ENCODE results near the gene TP63.
"Not testable (repeated sequence)": the region's sequence is repeated elsewhere in the genome, so short reads cannot be mapped to it uniquely, and the experiment has no call there.

The TP63 gene

GRCh38 chr3:189750972-189751371 lies 119.8 kb downstream of the TP63 start:
- not testable (repeated sequence) for H3K9ac ChIP-seq (ENCODE audit: low read depth, low read length); H3K36me3 ChIP-seq (ENCODE audit: control insufficient read depth, insufficient read depth, low read length); H3K27me3 ChIP-seq (ENCODE audit: control insufficient read depth, insufficient read depth, low read length); H3K9me3 ChIP-seq (ENCODE audit: control insufficient read depth, insufficient read depth, low read length); H3K4me1 ChIP-seq (ENCODE audit: control insufficient read depth, insufficient read depth, low read length); H3K27ac ChIP-seq (ENCODE audit: low read depth, low read length); H3K4me3 ChIP-seq (ENCODE audit: low read depth, low read length)

DNA sequence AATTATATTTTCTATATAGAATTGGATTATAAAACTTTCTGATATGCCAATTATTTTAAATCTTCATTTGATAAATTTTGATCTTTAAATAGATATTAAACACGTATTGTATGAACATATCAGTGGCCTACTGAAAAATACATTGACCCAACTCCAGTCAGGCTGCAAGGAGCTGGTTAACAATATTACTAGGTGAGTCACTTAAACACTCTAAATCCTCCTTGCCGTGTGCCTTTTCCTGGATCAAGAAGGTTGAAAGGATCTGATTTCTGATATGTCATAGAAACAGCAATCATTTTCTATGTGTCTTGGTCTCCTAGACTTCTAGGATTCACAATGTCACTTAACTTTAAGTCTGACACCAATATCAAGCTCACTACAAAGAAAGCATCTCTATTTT lies 123.2 kb downstream of the TP63 start:
- Histone ChIP-seq H3K27me3 (ENCODE audit: control insufficient read depth, insufficient read depth, low read length) (no peaks in the 10 kb centered on the region), H3K27ac (ENCODE audit: low read depth, low read length) (no peak overlapping the region), H3K9me3 (ENCODE audit: control insufficient read depth, insufficient read depth, low read length) (no peaks in the 10 kb centered on the region), H3K4me1 (ENCODE audit: control insufficient read depth, insufficient read depth, low read length) (no peaks in the 10 kb centered on the region), H3K9ac (ENCODE audit: low read depth, low read length) (no peak overlapping the region), H3K4me3 (ENCODE audit: low read depth, low read length) (no peak overlapping the region), H3K36me3 (ENCODE audit: control insufficient read depth, insufficient read depth, low read length) (no peaks in the 10 kb centered on the region)

- H3K9me3 ChIP-seq (ENCODE audit: control insufficient read depth, insufficient read depth, low read length): peaks cover 5% of the 10 kb centered on the region; the same call in 1 of the 2 replicates
- H3K36me3 ChIP-seq (ENCODE audit: control insufficient read depth, insufficient read depth, low read length): no peaks in the 10 kb centered on the region
- no peaks in the 10 kb centered on the region for H3K4me1 ChIP-seq (ENCODE audit: control insufficient read depth, insufficient read depth, low read length)
- no peak overlapping the region for H3K27ac ChIP-seq (ENCODE audit: low read depth, low read length)
- H3K4me3 ChIP-seq (ENCODE audit: low read depth, low read length): no peak overlapping the region
- H3K27me3 ChIP-seq (ENCODE audit: control insufficient read depth, insufficient read depth, low read length): no peaks in the 10 kb centered on the region
- no peak overlapping the region for H3K9ac ChIP-seq (ENCODE audit: low read depth, low read length)
Observed at GRCh38 chr3:189756582-189757078, 125.4 kb downstream of the TP63 start.

DNA sequence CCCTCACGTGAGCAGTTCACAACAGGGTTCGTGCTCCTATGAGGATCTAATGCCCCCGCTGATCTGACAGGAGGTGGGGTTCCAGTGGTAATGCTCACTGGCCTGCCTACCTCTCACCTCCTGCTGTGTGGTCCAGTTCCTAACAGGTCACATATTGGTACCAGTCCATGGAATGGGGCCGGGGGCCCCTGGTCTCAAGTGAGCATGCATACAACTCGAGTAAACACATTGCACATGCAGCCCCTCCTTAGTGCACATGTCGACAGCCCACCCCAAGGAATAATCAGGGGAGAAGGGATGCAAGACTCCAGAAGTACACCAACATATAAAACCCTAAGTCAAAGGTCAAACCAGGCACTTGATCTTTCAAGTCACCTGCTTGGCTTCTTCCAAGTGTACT lies 127.0 kb downstream of the TP63 start:
- Histone ChIP-seq H3K9ac (ENCODE audit: low read depth, low read length) (no peak overlapping the region), H3K27me3 (ENCODE audit: control insufficient read depth, insufficient read depth, low read length) (no peaks in the 10 kb centered on the region), H3K27ac (ENCODE audit: low read depth, low read length) (no peak overlapping the region), H3K9me3 (ENCODE audit: control insufficient read depth, insufficient read depth, low read length) (peaks cover 5% of the 10 kb centered on the region; the same call in 1 of the 2 replicates), H3K4me1 (ENCODE audit: control insufficient read depth, insufficient read depth, low read length) (no peaks in the 10 kb centered on the region), H3K36me3 (ENCODE audit: control insufficient read depth, insufficient read depth, low read length) (no peaks in the 10 kb centered on the region), H3K4me3 (ENCODE audit: low read depth, low read length) (no peak overlapping the region)

GRCh38 chr3:189766416-189766815 lies 135.2 kb downstream of the TP63 start:
- Histone ChIP-seq H3K27me3 (ENCODE audit: control insufficient read depth, insufficient read depth, low read length) (peaks cover 1% of the 10 kb centered on the region), H3K36me3 (ENCODE audit: control insufficient read depth, insufficient read depth, low read length) (no peaks in the 10 kb centered on the region), H3K27ac (ENCODE audit: low read depth, low read length) (no peak overlapping the region), H3K4me3 (ENCODE audit: low read depth, low read length) (no peak overlapping the region), H3K9ac (ENCODE audit: low read depth, low read length) (no peak overlapping the region), H3K4me1 (ENCODE audit: control insufficient read depth, insufficient read depth, low read length) (peaks cover 10% of the 10 kb centered on the region; the same call in 1 of the 2 replicates), H3K9me3 (ENCODE audit: control insufficient read depth, insufficient read depth, low read length) (no peaks in the 10 kb centered on the region; the same call in 1 of the 2 replicates)

DNA sequence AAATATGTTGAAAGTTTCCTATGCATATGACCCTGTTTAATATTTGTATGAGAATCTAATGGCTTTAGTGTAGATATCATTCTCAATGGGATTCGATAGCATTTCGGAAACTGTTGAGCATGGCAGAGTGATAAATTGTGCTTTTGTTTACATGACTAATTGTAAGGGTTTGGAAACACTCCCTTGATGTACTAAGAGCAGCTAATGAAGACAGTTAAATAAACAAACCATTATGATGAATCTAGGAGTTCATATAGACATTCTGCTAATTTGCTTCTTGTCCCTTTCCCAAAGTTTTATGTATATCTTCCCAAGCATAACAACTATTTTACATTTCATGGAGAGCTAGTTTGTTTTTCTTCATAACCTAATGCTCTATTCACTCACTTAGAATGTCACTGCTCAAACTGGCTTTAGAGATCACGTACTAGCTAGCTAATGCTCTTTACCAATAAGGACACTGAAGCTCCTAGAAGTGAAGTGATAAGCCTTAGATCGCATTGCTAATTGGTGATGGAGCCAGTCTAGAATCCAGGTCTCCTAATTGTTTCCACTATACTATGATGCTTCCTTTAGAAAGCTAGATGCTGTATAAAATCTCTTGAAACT lies 140.8 kb downstream of the TP63 start:
- Histone ChIP-seq H3K27ac (ENCODE audit: low read depth, low read length) (no peak overlapping the region), H3K4me3 (ENCODE audit: low read depth, low read length) (no peak overlapping the region), H3K36me3 (ENCODE audit: control insufficient read depth, insufficient read depth, low read length) (no peaks in the 10 kb centered on the region), H3K9ac (ENCODE audit: low read depth, low read length) (no peak overlapping the region), H3K4me1 (ENCODE audit: control insufficient read depth, insufficient read depth, low read length) (0 out of 2 replicates have a peak, but pooled peaks cover 2% of the 10 kb centered on the region), H3K9me3 (ENCODE audit: control insufficient read depth, insufficient read depth, low read length) (no peaks in the 10 kb centered on the region), H3K27me3 (ENCODE audit: control insufficient read depth, insufficient read depth, low read length) (peaks cover 55% of the 10 kb centered on the region)

DNA sequence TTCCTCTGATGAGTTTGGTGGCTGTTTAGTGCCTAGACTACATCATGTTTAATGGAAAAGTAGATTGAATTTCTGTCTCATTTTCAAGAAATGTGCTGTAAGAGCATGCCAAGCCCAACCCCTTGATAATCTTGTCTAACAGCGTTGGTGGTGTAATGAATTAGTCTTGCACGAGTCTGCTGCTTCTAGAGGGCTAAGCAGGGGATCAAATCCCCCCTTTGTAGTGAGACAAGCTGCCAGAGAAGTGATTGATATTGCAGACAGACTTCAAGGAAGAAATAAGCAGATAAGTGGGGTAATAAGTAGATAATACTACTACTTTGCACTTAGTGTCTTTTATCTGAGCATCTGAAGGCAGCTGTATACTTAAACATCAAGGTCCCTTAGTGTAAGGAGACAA lies 141.4 kb downstream of the TP63 start:
- no peak overlapping the region for H3K4me3 ChIP-seq (ENCODE audit: low read depth, low read length)

DNA sequence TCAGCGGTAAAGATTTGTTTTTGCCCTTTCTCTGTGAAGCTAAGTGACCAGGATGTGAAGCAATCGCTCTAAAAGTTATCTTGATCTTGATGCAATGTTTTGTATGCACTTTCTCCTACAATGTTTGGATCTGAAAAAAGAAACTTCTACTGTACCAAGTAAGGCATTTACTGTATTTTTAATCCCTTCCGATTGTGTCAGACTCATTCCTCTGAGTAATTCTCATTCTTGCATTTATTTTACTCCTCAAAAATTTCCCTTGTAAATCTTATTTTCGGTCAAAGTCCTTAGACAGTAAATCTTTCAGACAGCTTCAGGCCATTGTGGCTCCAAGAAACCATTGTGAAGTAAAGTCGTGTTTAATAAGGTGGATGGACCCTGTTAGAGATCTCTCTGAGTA lies 141.9 kb downstream of the TP63 start:
- H3K27ac ChIP-seq (ENCODE audit: low read depth, low read length): no peak overlapping the region
- no peak overlapping the region for H3K9ac ChIP-seq (ENCODE audit: low read depth, low read length)
- H3K4me3 ChIP-seq (ENCODE audit: low read depth, low read length): no peak overlapping the region
- H3K36me3 ChIP-seq (ENCODE audit: control insufficient read depth, insufficient read depth, low read length): no peaks in the 10 kb centered on the region
- no peaks in the 10 kb centered on the region for H3K4me1 ChIP-seq (ENCODE audit: control insufficient read depth, insufficient read depth, low read length)
- H3K9me3 ChIP-seq (ENCODE audit: control insufficient read depth, insufficient read depth, low read length): no peaks in the 10 kb centered on the region
- H3K27me3 ChIP-seq (ENCODE audit: control insufficient read depth, insufficient read depth, low read length): peaks cover 66% of the 10 kb centered on the region

More for the DNA sequence above, 141.4 kb downstream of the TP63 start:
- Histone ChIP-seq H3K27ac (ENCODE audit: low read depth, low read length) (no peak overlapping the region), H3K4me1 (ENCODE audit: control insufficient read depth, insufficient read depth, low read length) (no peaks in the 10 kb centered on the region), H3K27me3 (ENCODE audit: control insufficient read depth, insufficient read depth, low read length) (peaks cover 61% of the 10 kb centered on the region), H3K9ac (ENCODE audit: low read depth, low read length) (no peak overlapping the region), H3K9me3 (ENCODE audit: control insufficient read depth, insufficient read depth, low read length) (no peaks in the 10 kb centered on the region), H3K36me3 (ENCODE audit: control insufficient read depth, insufficient read depth, low read length) (no peaks in the 10 kb centered on the region)

- Histone ChIP-seq H3K9ac (ENCODE audit: low read depth, low read length) (no peak overlapping the region), H3K4me1 (ENCODE audit: control insufficient read depth, insufficient read depth, low read length) (peaks cover 7% of the 10 kb centered on the region; the same call in 1 of the 2 replicates), H3K27me3 (ENCODE audit: control insufficient read depth, insufficient read depth, low read length) (peaks cover 98% of the 10 kb centered on the region), H3K9me3 (ENCODE audit: control insufficient read depth, insufficient read depth, low read length) (no peaks in the 10 kb centered on the region), H3K4me3 (ENCODE audit: low read depth, low read length) (no peak overlapping the region), H3K27ac (ENCODE audit: low read depth, low read length) (no peak overlapping the region), H3K36me3 (ENCODE audit: control insufficient read depth, insufficient read depth, low read length) (no peaks in the 10 kb centered on the region)
Observed at GRCh38 chr3:189776149-189776824, 145.1 kb downstream of the TP63 start.

DNA sequence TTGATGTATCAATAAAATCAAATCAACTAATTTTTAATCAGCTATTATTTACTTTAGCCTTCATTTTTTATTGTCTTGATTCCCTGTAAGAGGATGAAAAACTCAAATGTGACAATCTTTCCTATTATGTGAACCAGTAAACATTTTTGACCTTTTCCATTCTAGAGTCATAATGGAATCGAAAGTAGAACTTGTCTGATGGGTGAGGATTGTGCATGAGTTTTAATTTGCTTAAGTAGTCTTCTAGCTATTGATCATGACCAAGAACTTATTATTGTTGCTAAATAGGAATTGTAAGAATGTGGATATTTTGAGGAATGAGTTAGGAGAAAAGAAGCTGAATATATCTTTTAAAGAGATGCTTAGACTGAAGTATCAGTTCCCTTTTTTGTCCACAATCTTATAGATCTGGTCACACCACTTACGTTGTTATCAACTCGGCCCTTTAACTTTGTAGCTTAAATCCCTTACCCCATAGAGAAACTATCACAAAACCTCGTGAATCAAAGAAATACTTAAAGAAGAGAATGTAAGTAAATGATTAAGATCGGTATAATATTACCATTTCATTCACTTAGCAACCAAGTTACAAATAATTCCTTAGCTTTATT lies 147.3 kb downstream of the TP63 start:
- Histone ChIP-seq H3K27ac (ENCODE audit: low read depth, low read length) (no peak overlapping the region), H3K9ac (ENCODE audit: low read depth, low read length) (no peak overlapping the region), H3K9me3 (ENCODE audit: control insufficient read depth, insufficient read depth, low read length) (no peaks in the 10 kb centered on the region), H3K4me3 (ENCODE audit: low read depth, low read length) (no peak overlapping the region), H3K36me3 (ENCODE audit: control insufficient read depth, insufficient read depth, low read length) (no peaks in the 10 kb centered on the region), H3K27me3 (ENCODE audit: control insufficient read depth, insufficient read depth, low read length) (peaks cover 86% of the 10 kb centered on the region), H3K4me1 (ENCODE audit: control insufficient read depth, insufficient read depth, low read length) (peaks cover 11% of the 10 kb centered on the region; the same call in 1 of the 2 replicates)

DNA sequence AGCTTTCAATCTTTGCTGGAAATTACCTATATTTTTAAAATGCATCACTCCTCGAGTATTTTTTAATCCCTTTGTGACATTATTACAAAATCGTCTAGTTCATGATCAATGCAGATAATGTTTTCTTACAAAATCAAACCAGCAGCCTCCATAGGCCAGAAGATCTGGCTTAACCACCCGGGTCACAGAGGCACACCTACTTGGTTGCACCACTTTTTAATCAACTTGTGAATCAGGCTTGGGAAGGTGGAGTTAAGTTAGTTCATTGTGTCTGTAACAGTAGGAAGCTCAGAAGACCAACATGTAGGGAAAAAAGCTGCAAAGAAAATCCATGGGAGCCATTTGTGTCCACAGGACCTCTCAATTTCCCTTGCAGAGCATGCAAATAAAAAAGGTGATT lies 148.0 kb downstream of the TP63 start:
- Histone ChIP-seq H3K9me3 (ENCODE audit: control insufficient read depth, insufficient read depth, low read length) (no peaks in the 10 kb centered on the region), H3K4me1 (ENCODE audit: control insufficient read depth, insufficient read depth, low read length) (peaks cover 11% of the 10 kb centered on the region; the same call in 1 of the 2 replicates), H3K9ac (ENCODE audit: low read depth, low read length) (no peak overlapping the region), H3K36me3 (ENCODE audit: control insufficient read depth, insufficient read depth, low read length) (no peaks in the 10 kb centered on the region), H3K27ac (ENCODE audit: low read depth, low read length) (no peak overlapping the region), H3K4me3 (ENCODE audit: low read depth, low read length) (no peak overlapping the region), H3K27me3 (ENCODE audit: control insufficient read depth, insufficient read depth, low read length) (peaks cover 81% of the 10 kb centered on the region)
